Stimulated activated CD8-positive, alpha-beta memory T cell treated with anti-CD3 and anti-CD28 coated beads, Interleukin-12 subunit alpha, Interleukin-12 subunit beta, amount 100 ng/mL, for 24 hours (primary cell): ENCODE measurements around the gene GPBP1.

Experiments used
- DNase-seq: peaks from one replicate; pipeline ENCODE4 v3.0.0-alpha.2; 2020; ENCODE audit errors: extremely low read depth

Gene GPBP1

GRCh38 chr5:57209316-57210040 is 35.6 kb downstream of the GPBP1 start:
- no peak for DNase-seq

- DNase-seq: no peak
These were observed 36.8 kb downstream of the GPBP1 start for GRCh38 chr5:57210633-57211032.

- no peak for DNase-seq
These were observed 37.2 kb downstream of the GPBP1 start for GRCh38 chr5:57211039-57211438.

GRCh38 chr5:57215629-57216195 is 41.9 kb downstream of the GPBP1 start:
- DNase-seq: no peak

GRCh38 chr5:57216714-57217113 is 42.9 kb downstream of the GPBP1 start:
- no peak for DNase-seq

- no peak for DNase-seq
These were observed 45.5 kb downstream of the GPBP1 start for GRCh38 chr5:57219386-57219785.

GRCh38 chr5:57221049-57221568 is 47.2 kb downstream of the GPBP1 start:
- no peak for DNase-seq

- no peak for DNase-seq
These were observed 51.7 kb downstream of the GPBP1 start for GRCh38 chr5:57225553-57225952.

GRCh38 chr5:57229313-57229712 is 55.5 kb downstream of the GPBP1 start:
- no peak for DNase-seq

- no peak for DNase-seq
These were observed 57.7 kb downstream of the GPBP1 start for GRCh38 chr5:57231607-57232006.

GRCh38 chr5:57232293-57233033 is 58.6 kb downstream of the GPBP1 start:
- no peak for DNase-seq

- no peak for DNase-seq
These were observed 69.7 kb downstream of the GPBP1 start for GRCh38 chr5:57243286-57244137.

- DNase-seq: no peak
These were observed 70.5 kb downstream of the GPBP1 start for GRCh38 chr5:57244331-57244730.

GRCh38 chr5:57246426-57246825 is 72.6 kb downstream of the GPBP1 start:
- no peak for DNase-seq

GRCh38 chr5:57247765-57248164 is 73.9 kb downstream of the GPBP1 start:
- no peak for DNase-seq

GRCh38 chr5:57249265-57249874 is 75.5 kb downstream of the GPBP1 start:
- DNase-seq: no peak

- DNase-seq: no peak
These were observed 84.2 kb downstream of the GPBP1 start for GRCh38 chr5:57258052-57258451.

- DNase-seq: no peak
These were observed 85.1 kb downstream of the GPBP1 start for GRCh38 chr5:57258943-57259342.

GRCh38 chr5:57259704-57260103 is 85.8 kb downstream of the GPBP1 start:
- DNase-seq: no peak

GRCh38 chr5:57262541-57262940 is 88.7 kb downstream of the GPBP1 start:
- DNase-seq: no peak

- DNase-seq: no peak
These were observed 93.9 kb downstream of the GPBP1 start for GRCh38 chr5:57267805-57268204.
